Measurements from ENCODE around the gene PPP1R9A.

The PPP1R9A gene

GRCh38 chr7:95279417-95279816 is 372.0 kb downstream of the PPP1R9A start:
- no peak overlapping the region for H3K4me3 ChIP-seq (ENCODE audit: low read depth in 1 of 2, low read length in 2 of 2)
- no peaks in the 10 kb centered on the region for H3K4me1 ChIP-seq (ENCODE audit: insufficient read depth, low read length)
- H3K9me3 ChIP-seq (ENCODE audit: low read length), result no peaks in the 10 kb centered on the region
- H3K36me3 ChIP-seq (ENCODE audit: insufficient read depth, low read length), result peaks cover 8% of the 10 kb centered on the region
- H3K27ac ChIP-seq (ENCODE audit: low read depth, low read length), result no peak overlapping the region
- H3K27me3 ChIP-seq (ENCODE audit: control insufficient read depth in 1 of 2, insufficient read depth in 2 of 2, low read length in 2 of 2), result no peaks in the 10 kb centered on the region
- H3K9ac ChIP-seq (ENCODE audit: low read length), result no peak overlapping the region

DNA sequence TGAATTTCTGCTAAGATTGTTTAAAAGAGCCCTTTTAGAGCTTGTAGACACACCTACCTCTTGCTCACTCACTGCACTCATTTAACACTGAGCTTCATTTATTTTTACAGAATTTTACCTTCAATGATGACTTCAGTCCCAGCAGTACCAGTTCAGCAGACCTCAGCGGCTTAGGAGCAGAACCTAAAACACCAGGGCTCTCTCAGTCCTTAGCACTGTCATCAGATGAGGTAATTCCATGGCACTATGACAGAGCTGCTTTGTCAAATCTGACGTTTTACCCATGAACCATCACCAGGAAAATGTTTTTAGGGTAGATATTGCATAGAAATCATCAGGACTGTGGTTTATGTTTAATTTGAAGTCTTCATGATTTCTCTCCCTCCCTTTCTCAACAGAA is 378.7 kb downstream of the PPP1R9A start:
- no peaks in the 10 kb centered on the region for H3K9me3 ChIP-seq (ENCODE audit: low read length)
- peaks cover 16% of the 10 kb centered on the region for H3K36me3 ChIP-seq (ENCODE audit: insufficient read depth, low read length)
- no peak overlapping the region for H3K9ac ChIP-seq (ENCODE audit: low read length)
- no peak overlapping the region for H3K4me3 ChIP-seq (ENCODE audit: low read depth in 1 of 2, low read length in 2 of 2)
- H3K27me3 ChIP-seq (ENCODE audit: control insufficient read depth in 1 of 2, insufficient read depth in 2 of 2, low read length in 2 of 2), result no peaks in the 10 kb centered on the region
- H3K27ac ChIP-seq (ENCODE audit: low read depth, low read length), result no peak overlapping the region
- H3K4me1 ChIP-seq (ENCODE audit: insufficient read depth, low read length), result no peaks in the 10 kb centered on the region

DNA sequence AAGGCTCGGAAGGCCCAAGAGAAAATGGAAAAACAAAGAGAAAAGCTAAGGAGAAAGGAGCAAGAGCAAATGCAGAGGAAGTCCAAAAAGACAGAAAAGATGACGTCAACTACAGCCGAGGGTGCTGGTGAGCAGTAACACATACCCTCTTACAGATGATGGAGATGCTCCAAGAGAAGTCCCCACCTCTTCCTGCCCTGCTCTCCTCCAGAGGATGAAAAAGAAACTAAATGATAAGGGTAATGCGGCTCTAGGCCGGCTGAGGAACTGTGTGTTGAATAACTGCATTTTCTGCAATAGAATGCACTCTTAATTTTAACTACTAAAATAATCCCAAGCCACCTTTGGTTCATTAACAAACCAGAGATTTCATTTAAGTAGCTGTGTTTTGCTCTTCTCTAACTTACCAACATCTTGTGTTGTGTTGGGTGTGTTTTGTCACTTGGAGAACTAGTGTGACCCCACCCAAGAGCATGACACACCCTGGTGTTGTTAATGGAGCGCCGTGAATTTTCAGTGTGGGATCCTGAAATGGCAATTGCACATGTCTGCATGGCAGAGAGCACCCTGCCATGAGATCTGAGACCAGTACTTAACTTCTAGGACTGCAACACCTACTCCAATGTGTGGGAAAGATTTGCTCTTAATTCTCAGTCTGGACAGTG is 382.9 kb downstream of the PPP1R9A start:
- Histone ChIP-seq H3K27me3 (ENCODE audit: control insufficient read depth in 1 of 2, insufficient read depth in 2 of 2, low read length in 2 of 2) (no peaks in the 10 kb centered on the region), H3K4me1 (ENCODE audit: insufficient read depth, low read length) (no peaks in the 10 kb centered on the region), H3K36me3 (ENCODE audit: insufficient read depth, low read length) (peaks cover 6% of the 10 kb centered on the region), H3K9me3 (ENCODE audit: low read length) (no peaks in the 10 kb centered on the region), H3K9ac (ENCODE audit: low read length) (no peak overlapping the region), H3K27ac (ENCODE audit: low read depth, low read length) (no peak overlapping the region), H3K4me3 (ENCODE audit: low read depth in 1 of 2, low read length in 2 of 2) (no peak overlapping the region)

DNA sequence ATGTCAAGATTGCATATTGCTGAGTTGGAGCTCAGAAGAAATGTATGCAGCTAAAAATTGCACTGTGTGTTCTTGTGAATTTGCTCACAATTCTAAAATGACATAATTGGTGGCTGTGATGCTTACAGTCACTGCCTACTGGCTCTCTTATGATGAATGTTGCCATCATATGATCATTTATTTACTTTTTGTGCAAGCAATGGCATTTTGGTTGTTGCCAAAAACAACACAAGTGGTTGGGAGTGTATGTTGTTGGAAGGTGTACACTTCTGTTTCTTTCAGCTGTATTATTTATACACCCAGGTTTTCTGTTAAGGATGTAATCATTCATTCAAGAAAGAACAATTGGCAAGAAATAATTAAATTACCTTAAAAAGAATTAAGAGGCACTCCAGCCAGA is 388.0 kb downstream of the PPP1R9A start:
- H3K36me3 ChIP-seq (ENCODE audit: insufficient read depth, low read length), result no peaks in the 10 kb centered on the region
- no peak overlapping the region for H3K9ac ChIP-seq (ENCODE audit: low read length)
- H3K27me3 ChIP-seq (ENCODE audit: control insufficient read depth in 1 of 2, insufficient read depth in 2 of 2, low read length in 2 of 2), result no peaks in the 10 kb centered on the region
- H3K9me3 ChIP-seq (ENCODE audit: low read length), result no peaks in the 10 kb centered on the region
- no peak overlapping the region for H3K4me3 ChIP-seq (ENCODE audit: low read depth in 1 of 2, low read length in 2 of 2)
- no peaks in the 10 kb centered on the region for H3K4me1 ChIP-seq (ENCODE audit: insufficient read depth, low read length)
- H3K27ac ChIP-seq (ENCODE audit: low read depth, low read length), result no peak overlapping the region

DNA sequence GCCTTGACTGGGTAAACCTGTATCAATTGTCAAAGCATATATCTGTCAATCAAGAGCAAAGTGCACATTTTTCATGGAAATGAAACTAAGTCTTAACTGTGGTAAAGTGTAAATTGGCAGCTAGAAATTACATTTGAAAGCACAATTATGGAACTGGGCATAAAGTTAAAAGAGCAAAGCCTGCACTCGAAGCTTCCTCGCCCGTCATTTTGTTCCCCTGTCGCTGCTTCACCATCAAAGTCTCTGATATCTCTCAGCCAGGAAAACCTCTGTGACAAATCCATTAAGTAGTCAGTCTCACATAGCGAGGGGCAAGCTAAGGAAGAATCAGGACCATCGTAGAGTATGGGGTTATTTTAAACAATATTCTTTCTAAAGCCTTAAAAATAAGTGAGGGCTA is 389.1 kb downstream of the PPP1R9A start:
- Histone ChIP-seq H3K27me3 (ENCODE audit: control insufficient read depth in 1 of 2, insufficient read depth in 2 of 2, low read length in 2 of 2) (no peaks in the 10 kb centered on the region), H3K4me3 (ENCODE audit: low read depth in 1 of 2, low read length in 2 of 2) (no peak overlapping the region), H3K9me3 (ENCODE audit: low read length) (no peaks in the 10 kb centered on the region), H3K27ac (ENCODE audit: low read depth, low read length) (no peak overlapping the region), H3K4me1 (ENCODE audit: insufficient read depth, low read length) (no peaks in the 10 kb centered on the region), H3K9ac (ENCODE audit: low read length) (no peak overlapping the region), H3K36me3 (ENCODE audit: insufficient read depth, low read length) (no peaks in the 10 kb centered on the region)

GRCh38 chr7:95297041-95297440 is 389.6 kb downstream of the PPP1R9A start:
- Histone ChIP-seq H3K36me3 (ENCODE audit: insufficient read depth, low read length) (no peaks in the 10 kb centered on the region), H3K4me1 (ENCODE audit: insufficient read depth, low read length) (no peaks in the 10 kb centered on the region), H3K9ac (ENCODE audit: low read length) (no peak overlapping the region), H3K27me3 (ENCODE audit: control insufficient read depth in 1 of 2, insufficient read depth in 2 of 2, low read length in 2 of 2) (no peaks in the 10 kb centered on the region), H3K27ac (ENCODE audit: low read depth, low read length) (no peak overlapping the region), H3K4me3 (ENCODE audit: low read depth in 1 of 2, low read length in 2 of 2) (no peak overlapping the region), H3K9me3 (ENCODE audit: low read length) (no peaks in the 10 kb centered on the region)

DNA sequence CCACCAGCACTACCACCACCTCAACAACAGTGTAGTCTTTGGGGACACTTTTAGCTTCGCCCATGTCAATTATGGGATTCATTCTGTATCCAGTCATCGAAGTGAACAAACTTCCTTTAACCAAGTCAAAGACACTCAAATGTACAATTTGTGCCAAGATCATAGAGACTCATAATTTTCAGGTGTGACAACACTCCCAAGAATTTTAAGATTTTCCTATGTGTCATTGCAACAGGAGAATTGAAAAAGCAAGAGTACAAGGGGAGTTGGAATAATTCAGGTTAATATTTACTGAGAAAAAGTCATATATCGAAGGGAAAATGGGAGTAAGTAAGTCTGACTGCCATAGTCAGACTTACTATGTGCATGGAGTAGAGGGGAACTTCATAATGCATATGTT is 390.7 kb downstream of the PPP1R9A start:
- H3K27ac ChIP-seq (ENCODE audit: low read depth, low read length), result no peak overlapping the region
- no peaks in the 10 kb centered on the region for H3K36me3 ChIP-seq (ENCODE audit: insufficient read depth, low read length)
- H3K4me1 ChIP-seq (ENCODE audit: insufficient read depth, low read length), result no peaks in the 10 kb centered on the region
- H3K9me3 ChIP-seq (ENCODE audit: low read length), result no peaks in the 10 kb centered on the region
- H3K27me3 ChIP-seq (ENCODE audit: control insufficient read depth in 1 of 2, insufficient read depth in 2 of 2, low read length in 2 of 2), result no peaks in the 10 kb centered on the region
- H3K9ac ChIP-seq (ENCODE audit: low read length), result no peak overlapping the region
- no peak overlapping the region for H3K4me3 ChIP-seq (ENCODE audit: low read depth in 1 of 2, low read length in 2 of 2)

GRCh38 chr7:95303013-95303905 is 395.9 kb downstream of the PPP1R9A start:
- H3K36me3 ChIP-seq (ENCODE audit: insufficient read depth, low read length), result no peaks in the 10 kb centered on the region
- no peak overlapping the region for H3K9ac ChIP-seq (ENCODE audit: low read length)
- H3K27me3 ChIP-seq (ENCODE audit: control insufficient read depth in 1 of 2, insufficient read depth in 2 of 2, low read length in 2 of 2), result no peaks in the 10 kb centered on the region
- H3K9me3 ChIP-seq (ENCODE audit: low read length), result no peaks in the 10 kb centered on the region
- H3K4me1 ChIP-seq (ENCODE audit: insufficient read depth, low read length), result no peaks in the 10 kb centered on the region
- H3K27ac ChIP-seq (ENCODE audit: low read depth, low read length), result no peak overlapping the region
- no peak overlapping the region for H3K4me3 ChIP-seq (ENCODE audit: low read depth in 1 of 2, low read length in 2 of 2)

DNA sequence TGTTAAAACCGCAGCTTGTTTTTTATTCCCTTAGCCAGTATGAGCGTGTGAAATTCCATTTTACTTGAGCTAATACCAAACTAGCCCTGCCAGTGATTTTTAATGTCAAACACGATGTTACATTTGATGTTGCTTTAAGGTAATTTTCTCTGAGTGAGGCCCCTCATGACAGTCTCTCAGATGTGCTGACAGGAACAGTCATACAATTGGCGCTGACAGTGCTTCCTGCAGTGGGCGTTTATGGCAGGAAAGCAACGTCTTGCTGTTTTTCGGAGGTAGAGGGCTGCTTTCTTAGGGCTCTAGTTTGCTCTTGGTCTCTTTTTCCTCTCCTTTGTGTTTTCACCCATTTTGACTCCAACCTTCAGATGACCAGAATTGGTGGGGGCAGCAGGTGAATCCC is 397.6 kb downstream of the PPP1R9A start:
- H3K4me1 ChIP-seq (ENCODE audit: insufficient read depth, low read length), result no peaks in the 10 kb centered on the region
- H3K4me3 ChIP-seq (ENCODE audit: low read depth in 1 of 2, low read length in 2 of 2), result no peak overlapping the region
- no peak overlapping the region for H3K9ac ChIP-seq (ENCODE audit: low read length)
- no peaks in the 10 kb centered on the region for H3K27me3 ChIP-seq (ENCODE audit: control insufficient read depth in 1 of 2, insufficient read depth in 2 of 2, low read length in 2 of 2)
- H3K27ac ChIP-seq (ENCODE audit: low read depth, low read length), result no peak overlapping the region
- no peaks in the 10 kb centered on the region for H3K36me3 ChIP-seq (ENCODE audit: insufficient read depth, low read length)
- no peaks in the 10 kb centered on the region for H3K9me3 ChIP-seq (ENCODE audit: low read length)

DNA sequence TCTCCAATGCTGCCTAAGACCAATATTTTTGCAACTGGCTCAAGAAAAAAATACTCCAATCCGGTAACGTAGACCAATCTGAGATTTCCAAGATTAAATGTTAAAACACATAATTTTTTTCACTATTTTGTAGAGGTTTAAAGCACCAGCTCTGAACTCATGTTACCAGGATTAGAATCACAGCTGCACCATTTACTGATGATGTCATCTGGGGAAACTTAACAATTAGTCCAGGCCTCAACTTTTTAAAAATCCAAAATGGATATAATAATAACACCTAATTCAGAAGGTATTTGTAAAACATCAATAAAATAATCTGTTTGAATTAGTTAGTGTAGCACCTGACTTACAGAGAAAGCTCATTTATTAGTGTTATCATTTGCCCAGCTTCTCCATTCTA is 402.6 kb downstream of the PPP1R9A start:
- no peak overlapping the region for H3K4me3 ChIP-seq (ENCODE audit: low read depth in 1 of 2, low read length in 2 of 2)
- H3K9ac ChIP-seq (ENCODE audit: low read length), result no peak overlapping the region
- H3K9me3 ChIP-seq (ENCODE audit: low read length), result no peaks in the 10 kb centered on the region
- no peaks in the 10 kb centered on the region for H3K36me3 ChIP-seq (ENCODE audit: insufficient read depth, low read length)
- no peak overlapping the region for H3K27ac ChIP-seq (ENCODE audit: low read depth, low read length)
- H3K27me3 ChIP-seq (ENCODE audit: control insufficient read depth in 1 of 2, insufficient read depth in 2 of 2, low read length in 2 of 2), result no peaks in the 10 kb centered on the region
- no peaks in the 10 kb centered on the region for H3K4me1 ChIP-seq (ENCODE audit: insufficient read depth, low read length)

- Histone ChIP-seq H3K9ac (ENCODE audit: low read length) (no peak overlapping the region), H3K4me1 (ENCODE audit: insufficient read depth, low read length) (no peaks in the 10 kb centered on the region), H3K27me3 (ENCODE audit: control insufficient read depth in 1 of 2, insufficient read depth in 2 of 2, low read length in 2 of 2) (no peaks in the 10 kb centered on the region), H3K9me3 (ENCODE audit: low read length) (no peaks in the 10 kb centered on the region), H3K36me3 (ENCODE audit: insufficient read depth, low read length) (no peaks in the 10 kb centered on the region), H3K4me3 (ENCODE audit: low read depth in 1 of 2, low read length in 2 of 2) (no peak overlapping the region), H3K27ac (ENCODE audit: low read depth, low read length) (no peak overlapping the region)
Measured at GRCh38 chr7:95311389-95311788, 404.0 kb downstream of the PPP1R9A start.

GRCh38 chr7:95312561-95312960 is 405.2 kb downstream of the PPP1R9A start:
- no peak overlapping the region for H3K27ac ChIP-seq (ENCODE audit: low read depth, low read length)
- no peak overlapping the region for H3K9ac ChIP-seq (ENCODE audit: low read length)
- H3K4me3 ChIP-seq (ENCODE audit: low read depth in 1 of 2, low read length in 2 of 2), result no peak overlapping the region
- no peaks in the 10 kb centered on the region for H3K9me3 ChIP-seq (ENCODE audit: low read length)
- no peaks in the 10 kb centered on the region for H3K36me3 ChIP-seq (ENCODE audit: insufficient read depth, low read length)
- no peaks in the 10 kb centered on the region for H3K27me3 ChIP-seq (ENCODE audit: control insufficient read depth in 1 of 2, insufficient read depth in 2 of 2, low read length in 2 of 2)
- no peaks in the 10 kb centered on the region for H3K4me1 ChIP-seq (ENCODE audit: insufficient read depth, low read length)
